Astrocyte (in vitro differentiated cells and primary cell): Measurements from ENCODE around the gene SLC25A47. TPM values are rescaled to one million over a fixed set of nuclear protein-coding genes. Genes with fewer than 3 reads are reported as not detected.

ENCODE experiments used
- DNase-seq: peaks from one replicate; pipeline ENCODE4 v3.0.0-alpha.2; 2010; ENCODE audit warnings: low read depth
- FAIRE-seq: peaks from 2 replicates; lab custom pipeline; 2011; peaks lifted over from hg19 to GRCh38; lab: Jason Lieb, UNC
- H2AFZ ChIP-seq: 2 replicates; pipeline ENCODE4 v1.6.0; 2012; ENCODE audit warnings: low read depth, low read length, inconsistent platforms
- H3K27ac ChIP-seq: 2 replicates; pipeline ENCODE4 v1.5.1; 2011; ENCODE audit warnings: low read depth, low read length, inconsistent platforms
- H3K27me3 ChIP-seq: 2 replicates; pipeline ENCODE4 v1.6.0; 2011; ENCODE audit warnings: low read length, inconsistent platforms; ENCODE audit not compliant: insufficient read depth
- H3K36me3 ChIP-seq: 2 replicates; pipeline ENCODE4 v1.5.1; 2011; ENCODE audit warnings: low read length, inconsistent platforms; ENCODE audit not compliant: insufficient read depth
- H3K4me1 ChIP-seq: 2 replicates; pipeline ENCODE4 v1.5.1; 2011; ENCODE audit warnings: low read length, inconsistent platforms; ENCODE audit not compliant: insufficient read depth
- H3K4me2 ChIP-seq: 2 replicates; pipeline ENCODE4 v1.6.0; 2012; ENCODE audit warnings: low read length, inconsistent platforms
- H3K4me3 ChIP-seq: 2 replicates; pipeline ENCODE4 v1.5.1; 2011; ENCODE audit warnings: low read depth, mild to moderate bottlenecking, low read length, inconsistent platforms; ENCODE audit not compliant: insufficient read depth
- H3K79me2 ChIP-seq: 2 replicates; pipeline ENCODE4 v1.6.0; 2012; ENCODE audit warnings: mild to moderate bottlenecking, low read length, inconsistent platforms; ENCODE audit not compliant: insufficient read depth
- H3K9ac ChIP-seq: 2 replicates; pipeline ENCODE4 v1.6.0; 2012; ENCODE audit warnings: mild to moderate bottlenecking, low read length, inconsistent platforms
- H3K9me3 ChIP-seq: 2 replicates; pipeline ENCODE4 v1.5.1; 2012; ENCODE audit warnings: low read depth, mild to moderate bottlenecking, low read length, inconsistent platforms; ENCODE audit not compliant: insufficient read depth
- H4K20me1 ChIP-seq: 2 replicates; pipeline ENCODE4 v1.6.0; 2012; ENCODE audit warnings: low read length, inconsistent platforms; ENCODE audit not compliant: insufficient read depth
- H3K27ac Mint-ChIP-seq: one replicate; pipeline ENCODE4 v1.8.0; 2021; ENCODE audit warnings: mild to moderate bottlenecking, mixed read lengths; ENCODE audit not compliant: unreplicated experiment
- H3K27me3 Mint-ChIP-seq: one replicate; pipeline ENCODE4 v1.8.0; 2021; ENCODE audit warnings: low read depth, mixed read lengths; ENCODE audit not compliant: unreplicated experiment
- H3K36me3 Mint-ChIP-seq: one replicate; pipeline ENCODE4 v1.8.0; 2021; ENCODE audit warnings: low read depth, mixed read lengths; ENCODE audit not compliant: unreplicated experiment
- H3K4me1 Mint-ChIP-seq: one replicate; pipeline ENCODE4 v1.8.0; 2021; ENCODE audit warnings: low read depth, mixed read lengths; ENCODE audit not compliant: unreplicated experiment
- H3K4me3 Mint-ChIP-seq: one replicate; pipeline ENCODE4 v1.8.0; 2021; ENCODE audit warnings: mild to moderate bottlenecking, moderate library complexity, mixed read lengths; ENCODE audit not compliant: unreplicated experiment
- H3K9me3 Mint-ChIP-seq: one replicate; pipeline ENCODE4 v1.8.0; 2021; ENCODE audit warnings: mild to moderate bottlenecking, mixed read lengths; ENCODE audit not compliant: unreplicated experiment
- CTCF ChIP-seq: IDR thresholded peaks from 2 replicates; pipeline ENCODE4 v1.5.1; 2011; ENCODE audit warnings: low read depth, mild to moderate bottlenecking, inconsistent platforms, low read length, moderate library complexity; ENCODE audit not compliant: insufficient read depth
- EZH2 ChIP-seq: IDR thresholded peaks from 2 replicates; pipeline ENCODE4 v1.6.1; 2012; ENCODE audit warnings: mild to moderate bottlenecking, low read length, inconsistent platforms; ENCODE audit not compliant: insufficient read depth
- total RNA-seq: library from RNA; stranded (reverse); gene quantifications from 2 replicates; pipeline ENCODE4 v1.2.1, GENCODE V29; 2021

SLC25A47 gene
- total RNA-seq, 1 donor from 2014 or later: not detected

- Histone ChIP-seq H3K36me3 (peaks cover 13% of the 10 kb centered on the region), H3K4me2 (peak overlapping the region; percentile 17), H3K9me3 (no peaks in the 10 kb centered on the region), H3K27me3 (no peaks in the 10 kb centered on the region), H3K9ac (no peak overlapping the region), H3K79me2 (peaks cover 79% of the 10 kb centered on the region), H4K20me1 (peaks cover 78% of the 10 kb centered on the region), H2AFZ (no peak overlapping the region), H3K4me1 (peaks cover 18% of the 10 kb centered on the region), H3K27ac (no peak overlapping the region), H3K4me3 (no peak overlapping the region)
- Mint-ChIP-seq H3K36me3 (peaks cover 10% of the 10 kb centered on the region), H3K27me3 (no peaks in the 10 kb centered on the region), H3K9me3 (no peaks in the 10 kb centered on the region), H3K4me1 (peaks cover 59% of the 10 kb centered on the region), H3K4me3 (no peak overlapping the region), H3K27ac (peak overlapping the region; percentile 4)
- FAIRE-seq: no peak
- TF ChIP-seq EZH2 (no peak), CTCF (no peak)
- DNase-seq: no peak
Observed at GRCh38 chr14:100279563-100279962, 43.6 kb upstream of the SLC25A47 start.

- no peaks in the 10 kb centered on the region for H3K27me3 Mint-ChIP-seq
- DNase-seq (no peak), FAIRE-seq (no peak)
- Histone ChIP-seq H3K36me3 (peaks cover 12% of the 10 kb centered on the region), H3K4me2 (no peak overlapping the region), H3K79me2 (peaks cover 60% of the 10 kb centered on the region), H3K9me3 (no peaks in the 10 kb centered on the region), H3K27me3 (no peaks in the 10 kb centered on the region), H3K27ac (no peak overlapping the region), H2AFZ (no peak overlapping the region), H3K9ac (no peak overlapping the region), H4K20me1 (peaks cover 59% of the 10 kb centered on the region), H3K4me1 (peaks cover 18% of the 10 kb centered on the region), H3K4me3 (no peak overlapping the region)
- H3K4me3 Mint-ChIP-seq: peak overlapping the region; percentile 14
- H3K4me1 Mint-ChIP-seq: peaks cover 51% of the 10 kb centered on the region
- H3K36me3 Mint-ChIP-seq: peaks cover 6% of the 10 kb centered on the region
- H3K27ac Mint-ChIP-seq: no peak overlapping the region
- H3K9me3 Mint-ChIP-seq: no peaks in the 10 kb centered on the region
- no peak for TF ChIP-seq EZH2
- TF ChIP-seq CTCF: no peak
Observed at GRCh38 chr14:100281286-100282082, 41.7 kb upstream of the SLC25A47 start.

GRCh38 chr14:100282083-100282350 is 41.1 kb upstream of the SLC25A47 start:
- H2AFZ ChIP-seq: no peak overlapping the region
- H3K36me3 Mint-ChIP-seq: peaks cover 6% of the 10 kb centered on the region
- peaks cover 50% of the 10 kb centered on the region for H3K4me1 Mint-ChIP-seq
- no peak overlapping the region for H3K4me3 ChIP-seq
- H3K27ac Mint-ChIP-seq: peak overlapping the region; percentile 12
- peaks cover 6% of the 10 kb centered on the region for H3K36me3 ChIP-seq
- no peak overlapping the region for H3K4me2 ChIP-seq
- no peaks in the 10 kb centered on the region for H3K9me3 Mint-ChIP-seq
- H3K9ac ChIP-seq: no peak overlapping the region
- H3K27me3 ChIP-seq: no peaks in the 10 kb centered on the region
- peak overlapping the region; percentile 20 for H3K4me3 Mint-ChIP-seq
- FAIRE-seq: no peak
- no peaks in the 10 kb centered on the region for H3K9me3 ChIP-seq
- no peak for TF ChIP-seq CTCF
- TF ChIP-seq EZH2: no peak
- H4K20me1 ChIP-seq: peaks cover 60% of the 10 kb centered on the region
- no peak overlapping the region for H3K27ac ChIP-seq
- no peak for DNase-seq
- peaks cover 18% of the 10 kb centered on the region for H3K4me1 ChIP-seq
- H3K27me3 Mint-ChIP-seq: no peaks in the 10 kb centered on the region
- H3K79me2 ChIP-seq: peaks cover 55% of the 10 kb centered on the region
